NCI-H146 treated with DMSO at 0.1 percent for 48 hours (cell line): Measurements from ENCODE around the gene TNP1.

Experiments
- DNase-seq: peaks from one replicate; lab custom pipeline; 2025; ENCODE audit not compliant: unreplicated experiment; lab: John Stamatoyannopoulos, UW

Gene TNP1, protein sequence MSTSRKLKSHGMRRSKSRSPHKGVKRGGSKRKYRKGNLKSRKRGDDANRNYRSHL

DNA sequence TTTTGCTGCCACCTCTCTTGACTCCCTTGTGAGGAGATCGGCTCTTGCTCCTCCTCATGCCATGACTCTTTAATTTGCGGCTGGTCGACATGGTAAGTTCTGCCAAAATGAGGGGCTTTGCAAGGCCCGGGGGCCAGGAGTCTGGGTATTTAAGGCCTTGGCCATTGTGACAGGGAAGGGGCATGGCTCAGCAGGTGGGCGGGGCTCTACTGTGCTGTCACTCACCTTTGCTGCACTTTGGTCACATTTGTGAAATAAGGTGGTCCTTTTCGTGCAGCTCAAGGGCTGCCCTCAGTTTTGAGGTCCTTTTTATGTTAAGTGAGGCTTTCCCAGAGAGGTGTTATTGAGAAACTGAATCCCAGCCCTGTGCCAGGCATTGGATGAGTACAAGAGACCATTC, at the start of gene TNP1:
Gene TNP1, minus strand, starts transcription at position 121 of the 400 bp plus-strand sequence. Its CDS starts 30 bp downstream, at position 91.
- no peak for DNase-seq

DNA sequence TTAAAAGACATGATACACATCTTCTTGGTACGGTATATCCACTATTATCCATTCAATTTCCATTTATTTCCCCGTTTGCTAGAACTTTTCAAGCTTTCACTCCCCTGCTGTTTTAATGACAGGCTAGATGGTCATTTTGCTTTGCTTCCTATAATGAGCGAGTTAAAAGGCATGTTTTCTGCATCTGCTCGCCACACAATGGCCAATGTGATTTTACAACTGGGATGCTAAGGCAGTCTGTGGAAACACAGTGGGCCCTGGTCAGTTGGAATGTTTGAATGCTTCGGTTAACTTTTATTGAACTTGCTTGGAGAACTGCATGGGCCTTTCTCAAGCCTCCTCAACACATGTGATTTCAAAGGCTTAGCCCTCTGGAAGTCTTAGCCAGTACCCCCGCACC, 48.4 kb upstream of the TNP1 start:
- peak; percentile 34 for DNase-seq

- DNase-seq: no peak
Observed at GRCh38 chr2:216905649-216906329, 45.9 kb upstream of the TNP1 start.

DNA sequence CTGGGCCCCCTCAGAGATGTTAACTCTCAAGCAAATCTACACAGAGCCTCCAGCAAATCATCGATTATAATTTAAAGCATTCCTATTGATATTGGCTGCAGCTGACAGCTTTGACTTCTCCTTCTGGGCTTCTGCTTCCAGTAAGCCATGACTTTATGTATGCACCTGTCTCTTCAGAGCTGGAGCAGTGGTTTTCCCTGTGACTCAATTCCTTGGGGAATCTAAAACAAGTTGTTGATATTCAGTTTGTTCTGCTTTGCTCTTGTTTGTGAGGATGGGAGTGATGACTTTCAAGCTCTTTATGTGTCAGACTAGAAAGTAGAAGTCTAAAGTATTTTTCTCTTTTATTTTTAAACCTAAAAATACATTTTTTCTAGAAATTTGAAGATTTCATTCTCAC, 45.1 kb upstream of the TNP1 start:
- no peak for DNase-seq

- no peak for DNase-seq
Observed at GRCh38 chr2:216904554-216904953, 44.7 kb upstream of the TNP1 start.

GRCh38 chr2:216903470-216903869, 43.6 kb upstream of the TNP1 start:
- DNase-seq: no peak

GRCh38 chr2:216901273-216901672, 41.4 kb upstream of the TNP1 start:
- no peak for DNase-seq

DNA sequence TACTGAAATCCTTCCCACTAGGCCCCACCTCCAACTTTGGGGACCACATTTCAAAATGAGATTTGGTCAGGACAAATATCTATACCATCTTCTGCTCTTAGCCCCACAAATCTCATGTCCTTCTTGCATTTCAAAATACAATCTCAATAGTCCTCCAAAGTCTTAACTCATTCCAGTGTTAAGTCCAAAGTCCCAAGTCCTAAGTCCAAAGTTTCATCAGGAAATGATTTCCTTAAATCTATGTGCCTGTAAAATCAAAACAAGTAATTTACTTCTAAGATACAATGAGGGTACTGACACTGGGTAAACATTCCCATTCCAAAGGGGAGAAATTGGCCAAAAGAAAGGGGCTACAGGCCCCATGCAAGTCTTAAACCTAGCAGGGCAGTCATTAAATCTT, 40.5 kb upstream of the TNP1 start:
- no peak for DNase-seq

DNA sequence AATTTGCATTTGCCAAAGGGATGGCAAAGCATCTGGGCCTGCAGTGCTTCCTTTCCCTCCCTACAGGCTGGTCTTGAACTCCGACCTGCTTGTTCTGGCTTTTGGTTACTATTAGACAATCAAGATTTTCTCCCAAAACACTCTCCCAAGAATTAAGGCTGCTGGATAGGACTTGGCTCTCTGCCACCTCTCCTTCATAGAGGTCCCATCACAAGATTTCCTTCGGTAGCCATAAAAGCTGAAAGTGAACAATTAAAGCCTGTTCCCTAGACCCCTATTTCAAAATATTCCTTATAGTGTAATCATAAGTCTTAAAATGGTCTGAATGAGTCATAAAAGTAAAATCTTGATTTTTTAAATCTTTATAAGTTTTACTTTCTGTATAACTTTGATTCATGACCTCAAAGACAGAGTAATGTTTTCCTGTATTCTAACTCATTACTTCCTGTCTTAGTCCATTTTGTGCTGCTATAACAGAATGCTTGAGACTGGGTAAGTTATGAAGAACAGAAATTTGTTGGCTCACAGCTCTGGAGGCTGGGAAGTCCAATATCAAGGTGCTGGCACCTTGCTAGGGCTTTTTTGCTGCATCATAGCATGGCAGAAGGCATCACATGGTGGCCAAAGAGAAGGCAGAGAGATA, 37.8 kb upstream of the TNP1 start:
- no peak for DNase-seq

GRCh38 chr2:216890138-216890537, 30.3 kb upstream of the TNP1 start:
- DNase-seq: no peak

DNA sequence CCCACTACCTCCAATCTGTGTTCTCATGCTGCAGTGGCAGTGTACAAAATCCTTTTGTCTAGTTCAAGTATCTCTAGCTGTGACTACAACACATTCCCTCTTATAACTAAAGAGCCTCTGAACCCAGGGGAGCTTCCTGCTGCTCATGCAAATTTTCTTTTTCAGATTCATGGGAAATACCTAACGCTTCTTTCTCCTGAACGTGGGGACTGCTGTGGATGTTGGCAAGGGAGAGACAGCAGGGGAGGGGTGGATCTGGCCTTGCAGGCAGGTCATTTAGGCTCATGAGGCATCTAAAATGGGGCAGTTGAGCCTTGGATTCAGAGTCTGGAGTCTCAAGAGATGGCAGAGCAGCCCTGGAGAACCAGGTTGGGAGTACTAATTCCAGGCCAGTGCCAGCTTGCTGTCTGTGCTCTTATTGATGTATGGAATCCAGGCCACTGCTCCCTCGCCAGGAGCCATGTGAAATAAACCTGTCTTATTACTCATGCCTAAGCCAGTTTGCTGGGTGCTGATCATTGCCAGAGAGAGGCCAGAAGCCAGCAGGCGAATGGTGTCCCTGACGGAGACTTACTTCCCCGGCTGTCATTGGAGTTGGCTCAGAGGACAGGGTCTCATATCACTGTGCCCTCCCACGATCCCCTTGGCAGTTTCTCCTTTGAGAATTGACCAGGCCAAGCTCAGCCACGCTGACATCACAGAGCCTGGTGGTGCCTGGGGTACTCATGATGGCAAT, 29.2 kb upstream of the TNP1 start:
- no peak for DNase-seq

GRCh38 chr2:216888081-216888480, 28.2 kb upstream of the TNP1 start:
- no peak for DNase-seq

- no peak for DNase-seq
Observed at GRCh38 chr2:216887138-216887537, 27.3 kb upstream of the TNP1 start.

DNA sequence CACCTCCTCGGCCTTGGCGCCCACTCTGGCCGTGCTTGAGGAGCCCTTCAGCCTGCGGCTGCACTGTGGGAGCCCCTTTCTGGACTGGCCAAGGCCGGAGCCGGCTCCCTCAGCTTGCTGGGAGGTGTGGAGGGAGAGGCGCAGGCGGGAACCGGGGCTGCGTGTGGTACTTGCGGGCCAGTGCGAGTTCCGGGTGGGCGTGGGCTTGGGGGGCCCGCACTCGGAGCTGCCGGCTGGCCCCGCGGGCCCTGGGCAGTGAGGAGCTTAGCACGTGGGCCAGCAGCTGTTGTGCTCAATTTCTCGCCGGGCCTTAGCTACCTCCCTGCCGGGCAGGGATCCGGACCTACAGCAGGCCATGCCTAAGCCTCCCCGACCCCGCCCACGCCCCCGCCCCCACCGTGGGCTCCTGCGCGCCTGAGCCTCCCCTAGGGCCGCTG, 25.3 kb upstream of the TNP1 start:
- no peak for DNase-seq

DNA sequence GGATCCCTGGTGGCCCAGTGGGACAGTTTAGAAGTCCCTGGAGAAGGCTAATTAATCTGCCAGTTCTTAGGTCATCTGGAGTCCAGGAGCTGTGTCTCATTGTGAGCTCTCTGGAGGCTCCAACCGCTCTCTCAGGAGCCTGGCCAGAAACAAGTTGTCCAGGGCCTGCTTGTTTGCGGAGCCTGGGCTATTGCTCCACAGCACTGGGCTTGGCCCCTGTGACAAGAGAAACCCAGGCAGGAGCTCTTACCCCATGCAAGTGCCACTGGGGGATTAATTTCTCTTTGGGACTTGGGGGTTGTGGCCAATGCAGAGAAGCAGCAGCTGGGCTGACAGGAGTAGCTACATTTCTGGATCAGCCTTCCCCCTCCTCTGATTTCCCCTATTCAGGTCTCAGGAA, 24.5 kb upstream of the TNP1 start:
- no peak for DNase-seq

DNA sequence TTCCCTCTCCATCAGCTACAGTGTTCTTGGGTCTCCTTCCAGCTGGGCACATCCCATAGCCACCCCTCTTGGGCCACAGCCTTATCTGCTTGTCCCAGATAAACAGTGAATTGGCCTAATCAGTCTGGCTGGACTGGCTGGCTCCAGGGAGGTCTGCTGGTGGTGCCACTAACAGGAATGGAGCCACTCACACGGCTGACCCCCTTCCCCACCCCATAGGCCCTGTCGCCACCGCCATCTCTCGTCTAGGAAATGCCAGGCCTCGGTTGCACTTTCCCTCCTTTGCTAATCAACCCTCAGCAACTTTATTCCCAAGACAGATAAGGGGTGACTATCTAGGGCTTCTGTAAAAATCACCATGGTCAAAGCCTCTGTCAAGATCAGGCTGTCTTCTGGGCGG, 23.0 kb upstream of the TNP1 start:
- DNase-seq: no peak

- DNase-seq: no peak
Observed at GRCh38 chr2:216881411-216881810, 21.5 kb upstream of the TNP1 start.

GRCh38 chr2:216880509-216881184, 20.8 kb upstream of the TNP1 start:
- no peak for DNase-seq

DNA sequence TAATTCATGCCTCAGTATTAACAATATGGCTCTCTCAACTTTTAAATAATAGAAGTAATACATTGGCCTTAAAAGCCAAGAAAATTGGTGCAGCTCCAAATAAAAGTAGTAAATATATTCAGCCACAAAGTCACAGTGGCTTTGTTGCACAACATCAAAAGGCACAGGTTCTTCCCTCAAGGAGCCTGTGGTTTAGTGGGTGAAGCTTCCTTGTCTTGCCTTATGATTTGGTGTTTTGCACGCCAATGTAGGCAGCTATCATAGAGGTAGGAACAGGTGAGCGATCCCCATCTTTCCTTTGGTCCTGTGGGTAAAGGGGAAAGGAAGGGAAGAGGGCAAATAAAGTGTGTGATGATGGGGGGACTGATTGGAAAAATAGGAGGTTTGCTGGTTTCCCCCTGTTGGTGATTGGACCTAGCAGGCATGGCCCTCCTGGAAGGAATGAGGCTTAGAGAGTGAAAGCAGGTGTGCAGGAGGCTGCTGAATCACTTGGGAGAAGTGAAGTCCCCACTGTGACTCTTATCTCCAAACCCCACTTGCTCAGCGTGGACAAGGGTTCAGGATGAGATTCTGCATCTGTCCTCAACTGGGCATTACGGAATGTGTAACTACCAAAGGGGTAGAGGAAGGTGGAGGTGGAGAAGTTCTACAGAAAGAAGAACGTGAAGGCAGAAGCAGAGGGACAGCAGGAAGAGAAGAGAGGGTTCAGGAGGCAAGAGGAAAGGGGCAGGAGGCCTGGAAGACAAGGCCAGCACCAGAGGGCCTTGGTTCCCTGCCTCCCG, 20.1 kb upstream of the TNP1 start:
- no peak for DNase-seq

GRCh38 chr2:216878072-216878471, 18.2 kb upstream of the TNP1 start:
- DNase-seq: no peak

DNA sequence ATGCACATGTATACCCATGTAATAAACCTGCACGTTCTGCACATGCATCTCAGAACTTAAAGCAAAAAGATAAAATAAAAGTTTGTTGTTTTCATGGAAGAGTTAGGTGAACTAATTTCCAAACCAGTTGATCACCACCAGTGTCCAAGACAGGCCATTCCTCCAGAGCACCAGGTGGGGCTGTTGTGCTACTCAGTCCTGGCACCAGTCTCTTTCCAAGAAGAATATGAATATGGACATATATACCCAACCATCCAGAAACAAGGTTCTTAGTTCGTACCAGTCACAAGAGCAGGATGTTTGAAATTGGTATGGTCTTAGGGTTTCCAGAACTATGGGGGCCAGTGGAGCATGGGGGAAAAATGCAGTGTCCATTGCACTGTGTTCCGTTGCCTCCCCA, 17.2 kb upstream of the TNP1 start:
- no peak for DNase-seq
